EL (cell line): Measurements from ENCODE around the gene COL27A1.

Experiments
- DNase-seq: peaks from one replicate; pipeline ENCODE4 v3.0.0-alpha.2; 2016

The COL27A1 gene

GRCh38 chr9:114275246-114276004 is 120.1 kb downstream of the COL27A1 start:
- peak; percentile 26 for DNase-seq

DNA sequence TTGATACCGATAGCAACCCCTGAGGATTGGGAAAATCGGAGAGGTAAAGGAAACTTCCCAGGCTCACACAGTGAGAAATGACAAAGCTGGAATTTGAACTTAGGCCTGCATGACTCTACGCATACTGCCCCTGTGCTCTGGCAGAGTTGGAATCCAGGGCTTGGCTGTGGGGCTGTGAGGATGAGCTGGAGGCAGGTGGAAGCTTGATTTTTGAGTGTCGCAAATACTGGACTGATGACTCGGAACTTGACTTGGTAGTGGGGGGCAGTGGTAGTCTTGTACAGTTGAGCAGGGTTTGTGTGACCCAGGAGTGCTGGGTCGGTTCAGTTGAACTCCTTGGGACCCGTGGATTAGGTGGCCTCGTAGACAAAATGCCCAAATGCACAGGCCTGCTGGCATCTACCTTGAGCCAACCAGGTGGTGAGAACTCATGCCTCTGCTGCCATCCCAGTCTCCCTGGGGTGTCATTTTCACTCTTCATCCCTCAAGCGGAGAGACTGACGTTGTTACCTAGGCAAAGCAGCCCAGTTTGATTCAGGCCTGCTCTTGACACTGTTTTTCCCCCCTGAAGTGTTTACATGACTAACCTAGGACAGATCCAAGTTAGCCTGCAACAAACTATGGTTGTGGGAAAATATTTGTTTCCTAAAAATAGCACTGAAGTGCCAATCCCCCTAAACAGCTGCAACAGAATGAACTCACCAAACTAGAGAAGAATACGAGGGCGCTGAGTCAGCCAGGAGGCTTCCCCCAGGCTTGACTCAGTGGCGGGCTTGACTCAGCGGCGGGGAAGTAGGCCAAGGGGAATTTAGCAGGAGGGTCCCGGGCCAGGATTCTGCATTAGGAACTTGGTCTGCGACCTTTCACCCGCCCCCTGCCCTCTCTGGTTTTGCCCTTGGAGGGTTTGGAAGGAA is 121.8 kb downstream of the COL27A1 start:
- peak; percentile 95 for DNase-seq

DNA sequence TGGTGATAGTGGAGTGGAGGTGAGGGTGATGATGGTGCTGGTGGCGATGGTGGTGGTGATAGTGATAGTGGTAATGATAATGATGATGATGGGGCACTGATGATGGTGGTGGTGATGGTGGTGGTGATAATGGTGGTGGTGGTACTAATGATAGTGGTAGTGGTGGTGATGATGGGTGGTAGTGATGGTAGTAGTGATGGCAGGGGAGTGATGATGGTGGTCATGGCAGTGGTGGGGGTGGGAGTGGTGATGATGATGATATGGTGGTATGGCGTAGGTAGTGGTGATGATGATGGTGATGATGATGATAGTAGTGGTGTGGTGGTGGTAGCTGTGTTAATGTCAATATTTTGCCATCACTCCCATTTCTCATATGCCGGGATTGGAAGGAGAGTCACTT is 123.0 kb downstream of the COL27A1 start:
- no peak for DNase-seq

DNA sequence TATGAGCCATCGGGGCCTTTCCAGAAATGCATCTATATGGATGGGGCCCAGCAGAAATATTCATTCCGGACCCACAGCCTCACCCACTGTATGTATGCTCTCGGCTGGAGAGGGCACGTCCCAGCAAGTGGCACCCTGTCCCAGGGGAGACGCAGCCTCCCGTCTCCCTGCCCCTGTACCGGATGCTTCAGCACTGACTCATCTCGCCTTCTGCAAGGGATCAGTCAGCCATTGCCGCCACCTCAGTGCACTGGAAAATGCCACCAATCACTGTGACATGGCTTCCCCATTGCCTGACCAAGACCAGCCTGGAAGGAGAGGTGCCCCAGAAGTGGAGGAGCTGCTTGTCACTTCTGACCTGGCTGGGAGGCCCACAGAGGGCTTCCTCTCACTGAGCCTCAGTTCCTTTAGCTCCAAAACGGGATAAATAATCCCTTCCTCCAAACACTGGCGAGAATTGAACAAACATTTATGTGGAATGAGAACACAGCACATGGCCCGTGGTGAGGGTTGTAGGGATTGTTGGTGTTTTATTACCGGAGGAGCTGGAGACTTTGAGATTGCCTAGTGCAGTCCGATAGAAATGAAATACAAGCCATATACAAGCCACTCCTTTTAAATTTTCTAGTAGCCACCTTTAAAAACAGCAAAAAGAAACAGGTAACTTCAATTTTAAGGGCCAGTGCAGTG is 123.7 kb downstream of the COL27A1 start:
- DNase-seq: peak; percentile 90

GRCh38 chr9:114279693-114280092 is 124.4 kb downstream of the COL27A1 start:
- no peak for DNase-seq

GRCh38 chr9:114280636-114281472 is 125.5 kb downstream of the COL27A1 start:
- DNase-seq: peak; percentile 72

DNA sequence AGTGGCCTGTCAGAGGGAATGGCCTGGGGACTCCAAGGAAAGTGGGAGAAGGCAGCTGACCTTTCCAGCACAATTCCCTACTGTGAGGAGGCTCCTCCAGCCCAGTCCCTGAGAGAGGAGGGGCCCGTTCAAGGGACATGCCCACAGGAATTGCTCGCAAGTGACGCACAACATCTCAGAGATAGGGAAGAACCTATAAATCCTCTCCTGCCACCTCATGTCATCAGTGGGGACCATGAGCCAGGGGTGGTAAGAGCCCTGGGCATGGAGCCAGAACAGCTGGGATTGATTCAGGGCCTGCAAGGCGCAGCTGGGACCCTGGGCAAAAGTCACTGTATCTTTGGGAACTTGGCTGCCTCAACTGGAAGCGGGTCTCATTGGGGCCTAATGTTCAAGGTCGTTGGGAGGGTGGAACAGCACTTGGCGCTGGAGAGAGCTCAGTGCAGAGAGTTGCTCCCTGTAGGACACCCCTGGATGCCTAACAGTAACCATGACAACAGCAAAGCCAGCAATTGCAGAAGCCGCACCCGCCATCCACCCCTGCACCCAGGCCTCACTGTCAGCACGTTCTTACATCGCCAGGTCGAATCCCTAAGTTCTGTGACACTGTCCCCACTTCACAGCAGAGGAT is 126.3 kb downstream of the COL27A1 start:
- DNase-seq: no peak

DNA sequence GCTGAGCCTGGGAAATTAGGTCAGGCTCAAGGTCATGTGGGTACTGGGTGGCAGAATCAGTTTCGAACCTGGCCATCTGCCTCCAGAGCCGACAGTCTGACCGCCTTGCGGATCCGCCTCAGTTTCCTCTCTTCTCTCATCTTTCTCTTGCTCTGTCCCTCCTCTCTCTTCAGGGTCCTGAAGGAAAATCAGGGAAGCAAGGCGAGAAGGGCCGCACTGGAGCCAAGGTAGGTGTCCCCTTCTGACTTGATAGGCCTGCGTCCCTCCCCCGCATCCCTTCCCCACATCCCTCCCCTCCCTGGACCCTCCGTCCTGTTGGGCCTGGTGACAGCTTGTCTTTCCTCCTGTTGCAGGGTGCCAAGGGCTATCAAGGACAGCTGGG is 126.8 kb downstream of the COL27A1 start:
- DNase-seq: no peak

- no peak for DNase-seq
Observed at GRCh38 chr9:114282507-114282906, 127.2 kb downstream of the COL27A1 start.

DNA sequence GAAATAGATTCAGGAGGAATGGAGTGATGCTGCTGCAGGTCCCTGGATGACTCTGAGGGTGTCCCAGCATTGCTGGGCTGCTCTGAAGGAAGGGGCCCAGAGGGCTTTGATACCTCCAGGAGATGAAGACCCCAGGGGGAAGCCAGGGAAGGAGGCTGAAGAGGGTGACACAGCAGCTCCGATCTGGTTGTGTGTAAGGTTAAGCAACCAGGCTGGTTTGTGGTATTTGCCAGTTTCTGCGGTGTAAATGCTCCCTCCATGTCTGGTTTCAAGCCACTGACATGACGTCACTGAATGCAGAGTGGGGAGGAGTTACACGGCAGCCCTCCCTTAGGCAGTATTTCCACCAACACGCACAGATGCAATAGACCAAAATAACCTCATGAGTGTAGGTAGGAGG is 127.6 kb downstream of the COL27A1 start:
- peak; percentile 92 for DNase-seq

DNA sequence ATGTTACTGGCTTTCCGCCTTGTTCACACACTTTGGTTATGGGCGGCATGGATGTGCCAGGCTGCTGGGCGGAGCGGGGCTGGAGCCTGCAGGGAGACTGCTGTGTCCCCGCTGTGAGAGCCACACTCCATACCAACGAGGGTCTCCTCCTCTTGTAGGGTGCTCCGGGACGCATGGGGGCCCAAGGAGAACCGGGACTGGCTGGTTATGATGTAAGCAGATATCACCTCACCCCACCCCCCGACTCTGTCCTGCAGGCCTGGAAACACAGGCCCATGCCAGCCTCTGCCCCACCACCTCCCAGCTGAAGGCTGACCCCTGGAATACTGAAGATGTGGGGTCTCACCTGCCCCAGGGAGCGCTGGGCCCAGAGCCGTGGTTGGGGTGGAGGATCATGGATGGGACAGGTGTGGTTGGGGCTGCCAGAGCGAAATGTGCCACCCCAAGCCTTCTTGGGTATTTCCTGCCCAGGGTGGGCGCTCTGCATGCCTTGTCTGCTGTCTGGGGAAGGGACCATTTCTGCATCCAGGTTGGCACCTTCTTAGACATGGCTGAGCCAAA is 128.3 kb downstream of the COL27A1 start:
- no peak for DNase-seq

DNA sequence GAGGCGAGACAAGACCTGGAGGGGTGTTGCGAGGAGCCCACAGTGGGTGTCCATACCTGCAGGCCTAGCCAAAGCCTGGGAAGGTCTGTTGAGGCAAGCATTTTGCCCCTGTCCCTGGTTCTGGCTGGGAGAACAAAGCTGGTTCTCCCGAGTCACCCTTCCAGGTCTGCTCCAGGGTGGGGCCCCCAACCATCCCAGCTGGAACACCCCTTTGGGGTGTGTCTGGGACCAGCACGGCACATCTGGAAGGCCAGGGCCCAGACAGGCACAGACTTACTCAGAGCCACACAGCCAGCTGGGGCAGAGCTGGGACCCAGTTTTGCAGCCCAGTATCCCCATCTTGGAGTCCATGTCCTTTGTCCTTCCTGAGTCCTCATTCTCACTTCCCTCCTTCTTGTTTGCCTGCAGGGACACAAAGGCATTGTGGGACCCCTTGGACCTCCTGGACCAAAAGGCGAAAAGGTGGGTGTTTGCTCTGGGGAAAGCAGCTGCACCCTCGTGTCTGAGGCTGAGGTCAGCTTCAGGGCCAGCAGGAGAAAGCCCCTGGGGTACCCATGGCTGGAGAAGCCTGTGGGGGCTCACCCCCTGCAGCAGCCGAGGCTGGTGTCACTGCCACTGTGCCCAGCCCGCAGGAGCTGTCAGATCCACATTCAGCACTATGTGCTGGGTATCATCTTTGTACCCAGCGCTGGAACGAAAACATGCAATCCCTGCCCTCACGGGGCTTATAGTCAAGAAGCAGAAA is 129.2 kb downstream of the COL27A1 start:
- DNase-seq: no peak

DNA sequence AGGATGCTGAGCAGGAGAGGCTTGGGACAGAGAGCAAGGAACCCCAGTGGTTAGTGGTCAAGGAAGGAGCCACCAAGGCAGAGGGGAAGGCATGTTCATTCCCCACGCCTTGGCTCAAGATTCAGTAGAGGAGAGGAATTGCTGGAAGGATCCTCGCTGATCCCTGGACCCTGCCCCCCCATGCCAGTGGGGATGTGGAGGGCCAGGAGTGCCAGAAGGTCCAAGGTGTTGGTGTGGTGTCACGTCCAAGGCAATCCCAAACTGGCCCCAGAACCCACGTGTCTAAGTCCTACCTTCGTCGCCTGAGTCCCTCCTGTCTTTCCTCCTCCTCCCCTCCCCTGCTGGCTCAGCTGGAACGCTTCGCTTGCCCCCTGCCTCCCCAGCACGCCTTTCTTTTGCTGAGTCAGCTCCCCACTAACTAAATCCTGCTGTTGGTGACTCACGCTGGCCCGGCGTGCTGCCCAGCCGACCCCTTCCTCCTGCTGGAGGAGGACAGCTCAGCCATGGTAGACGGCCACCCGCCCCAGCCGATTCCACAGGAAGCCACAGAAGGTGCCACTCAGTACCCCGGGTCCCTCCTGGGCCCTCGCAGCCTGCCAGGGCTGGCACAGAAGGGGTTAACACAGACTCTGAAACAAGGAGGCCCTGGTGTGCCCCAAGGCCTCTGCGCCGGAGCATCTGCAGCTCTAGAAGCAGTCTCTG is 130.0 kb downstream of the COL27A1 start:
- peak; percentile 94 for DNase-seq

- DNase-seq: no peak
Observed at GRCh38 chr9:114286146-114286679, 130.9 kb downstream of the COL27A1 start.

DNA sequence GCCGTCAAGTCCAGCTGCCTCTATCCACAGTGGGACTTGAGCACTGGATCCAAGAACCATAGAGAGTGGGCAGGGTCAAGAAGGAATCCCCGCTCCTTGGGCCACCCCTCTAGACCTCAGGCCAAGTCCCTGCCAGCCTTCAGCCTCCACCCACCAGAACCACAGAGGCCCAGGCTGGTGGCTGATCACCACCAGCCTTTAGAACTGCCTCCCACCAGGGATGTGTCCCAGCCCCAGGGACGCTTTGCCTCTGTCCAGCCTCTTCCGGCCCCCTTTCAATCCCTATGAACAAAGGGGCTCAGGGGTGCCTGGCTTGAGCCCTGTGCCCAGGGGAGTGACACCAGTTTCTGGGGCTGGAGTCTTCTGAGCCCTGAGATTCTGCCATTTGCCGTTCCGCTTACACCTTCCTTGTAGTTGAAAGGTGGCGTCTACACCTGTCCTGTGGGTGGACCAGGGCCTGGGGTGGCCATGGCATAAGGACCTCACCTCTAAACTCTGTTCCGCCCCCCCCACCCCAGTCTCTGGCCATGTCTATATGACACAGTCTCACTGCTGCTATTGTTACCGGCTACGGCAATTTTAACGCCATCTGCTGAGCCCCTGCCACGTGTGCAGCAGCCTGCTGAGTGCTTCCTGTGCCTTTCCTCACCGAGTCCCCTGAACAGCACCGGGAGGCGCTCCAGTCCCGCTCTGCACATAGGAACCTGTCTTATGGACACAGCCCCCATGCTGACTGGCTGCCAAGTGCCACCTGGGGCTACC is 131.8 kb downstream of the COL27A1 start:
- no peak for DNase-seq

GRCh38 chr9:114287763-114288192 is 132.4 kb downstream of the COL27A1 start:
- no peak for DNase-seq

- peak; percentile 90 for DNase-seq
Observed at GRCh38 chr9:114288193-114289091, 133.1 kb downstream of the COL27A1 start.

DNA sequence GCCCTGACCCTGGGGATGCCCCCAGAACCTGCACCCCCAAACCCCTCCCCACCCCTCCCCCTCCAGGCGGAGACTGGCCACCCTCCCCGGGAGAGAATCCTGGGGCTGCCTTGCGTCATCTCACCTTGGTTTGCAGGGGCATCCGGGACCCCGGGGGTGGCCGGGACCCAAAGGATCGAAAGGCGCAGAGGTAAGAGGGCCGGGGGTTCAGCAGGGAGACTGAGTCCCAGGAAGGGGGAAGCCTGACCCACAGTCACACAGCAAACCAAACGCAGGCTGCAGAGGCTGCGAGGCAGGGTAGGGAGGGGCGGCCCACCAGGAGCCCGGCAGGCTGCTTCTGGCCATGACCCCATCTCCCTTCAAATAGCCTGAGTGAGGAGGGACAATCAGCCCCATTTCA is 133.8 kb downstream of the COL27A1 start:
- no peak for DNase-seq
